ENCODE results near the gene CHN2. TPM values are rescaled to one million over a fixed set of nuclear protein-coding genes. Genes with fewer than 3 reads are reported as not detected.

Gene CHN2
- total RNA-seq, 2 donors from 2014 or later = 0.91 to 1.2 TPM

DNA sequence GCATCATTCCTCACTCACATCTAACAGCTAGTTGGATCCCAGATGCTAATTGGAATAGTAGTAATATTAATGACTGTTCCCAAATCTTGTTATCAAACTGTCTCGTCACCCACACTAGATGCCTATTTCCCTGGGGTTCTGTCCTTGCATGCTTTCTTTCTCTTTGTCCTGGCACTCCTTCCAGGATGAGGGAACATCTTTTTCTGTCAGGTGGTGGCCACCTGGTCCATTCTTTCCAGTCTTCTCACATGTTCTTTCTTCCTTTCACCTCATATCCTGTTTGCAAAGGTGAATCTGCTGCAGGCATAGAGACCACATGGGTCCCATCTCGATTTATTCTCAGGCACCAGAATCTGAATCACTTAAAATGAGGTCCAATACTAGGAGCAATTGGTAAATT is 126.0 kb downstream of the CHN2 start:
- Mint-ChIP-seq H3K27me3 (ENCODE audit: low read depth) (peaks cover 18% of the 10 kb centered on the region), H3K4me3 (no peak overlapping the region), H3K36me3 (ENCODE audit: insufficient read depth in 2 of 2) (no peaks in the 10 kb centered on the region), H3K27ac (no peak overlapping the region), H3K9me3 (no peaks in the 10 kb centered on the region), H3K4me1 (ENCODE audit: low read depth) (no peaks in the 10 kb centered on the region)
- DNase-seq = no peak
- ATAC-seq (replicated peaks in 1 of 2) = no peak

DNA sequence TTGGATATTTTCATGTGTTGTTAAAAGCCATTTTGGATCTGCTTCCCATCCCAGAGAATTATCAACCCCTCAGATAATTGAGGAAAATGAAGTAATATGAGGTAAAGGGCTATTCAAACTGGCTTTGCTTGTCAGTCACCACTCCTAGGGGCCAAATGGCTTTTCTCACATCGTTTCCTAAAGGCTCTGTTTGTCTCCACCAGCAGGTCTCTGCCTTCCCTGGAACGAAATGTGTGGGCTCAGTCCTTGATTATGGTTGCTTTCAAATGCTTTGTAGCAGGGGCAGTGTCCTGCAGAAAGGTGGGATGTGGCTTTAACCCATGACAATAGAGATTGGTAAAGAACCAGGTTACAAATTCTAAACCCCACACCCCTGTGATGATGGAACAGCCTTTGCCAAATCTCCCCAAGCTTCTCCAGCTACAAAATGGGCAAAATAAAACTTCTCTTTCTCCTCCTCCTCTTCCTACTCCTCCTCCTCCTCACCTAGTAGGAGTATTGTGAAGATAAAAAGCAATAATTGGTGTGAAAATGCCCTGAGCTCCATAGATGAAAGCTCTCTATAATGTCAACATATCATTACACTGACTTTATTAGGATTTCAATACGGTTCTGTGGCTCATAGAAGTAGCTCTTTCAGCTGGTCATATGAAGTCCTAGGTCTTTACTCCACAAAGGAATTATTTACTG is 127.6 kb downstream of the CHN2 start:
- Mint-ChIP-seq H3K4me3 (no peak overlapping the region), H3K27me3 (ENCODE audit: low read depth) (peaks cover 13% of the 10 kb centered on the region), H3K27ac (no peak overlapping the region), H3K4me1 (ENCODE audit: low read depth) (no peaks in the 10 kb centered on the region), H3K36me3 (ENCODE audit: insufficient read depth in 2 of 2) (no peaks in the 10 kb centered on the region), H3K9me3 (no peaks in the 10 kb centered on the region)
- ATAC-seq (replicated peaks in 1 of 2) (no peak), DNase-seq (no peak)

DNA sequence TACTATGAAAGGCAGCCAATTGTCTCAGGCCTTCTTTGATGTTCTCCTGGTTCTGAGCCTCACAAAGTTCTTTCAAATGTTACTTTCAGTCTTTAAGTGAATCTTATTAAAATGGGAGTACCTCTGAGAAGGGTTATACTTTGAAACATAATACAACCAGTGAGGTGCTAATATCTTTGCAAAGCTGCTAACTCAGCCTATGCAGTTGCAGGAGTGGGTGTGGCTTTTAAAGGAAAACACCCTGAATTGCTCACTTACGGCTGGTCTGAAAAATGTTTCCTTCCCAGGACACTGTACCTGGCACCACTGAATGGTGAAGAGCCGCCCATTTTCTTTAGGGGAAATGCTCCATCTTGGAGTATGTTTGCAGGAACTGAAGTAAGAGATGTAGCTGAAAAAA is 130.9 kb downstream of the CHN2 start:
- no peak overlapping the region for H3K4me3 Mint-ChIP-seq
- peaks cover 0 to 4% of the 10 kb centered on the region in 2 donors for H3K36me3 Mint-ChIP-seq (ENCODE audit: insufficient read depth in 2 of 2)
- no peaks in the 10 kb centered on the region for H3K9me3 Mint-ChIP-seq
- H3K27ac Mint-ChIP-seq = no peak overlapping the region
- ATAC-seq (replicated peaks in 1 of 2) = no peak
- peaks cover 10% of the 10 kb centered on the region for H3K4me1 Mint-ChIP-seq (ENCODE audit: low read depth)
- peaks cover 10% of the 10 kb centered on the region for H3K27me3 Mint-ChIP-seq (ENCODE audit: low read depth)
- no peak for DNase-seq

DNA sequence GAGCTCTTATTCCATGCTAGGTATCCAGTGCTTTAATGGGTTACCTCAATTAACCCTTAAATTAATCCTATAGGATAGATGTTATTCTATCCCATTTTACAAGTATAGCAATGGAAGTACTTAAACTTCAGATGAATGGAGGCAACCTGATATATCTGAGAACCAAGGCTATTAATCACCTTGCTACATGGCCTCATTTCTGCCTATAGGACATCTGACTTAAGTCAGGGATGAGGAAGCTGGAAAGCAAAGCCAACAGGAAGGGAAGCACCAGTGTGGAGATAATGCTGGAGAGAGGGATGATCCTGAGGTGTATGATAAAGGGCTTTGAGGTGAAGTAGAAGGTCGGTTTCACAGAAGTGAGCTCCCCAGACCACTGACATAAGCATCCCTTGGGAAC is 132.3 kb downstream of the CHN2 start:
- no peak overlapping the region for H3K27ac Mint-ChIP-seq
- DNase-seq (no peak), ATAC-seq (replicated peaks in 1 of 2) (no peak)
- H3K4me1 Mint-ChIP-seq (ENCODE audit: low read depth) = peaks cover 12% of the 10 kb centered on the region
- peaks cover 21% of the 10 kb centered on the region for H3K27me3 Mint-ChIP-seq (ENCODE audit: low read depth)
- H3K9me3 Mint-ChIP-seq = no peaks in the 10 kb centered on the region
- H3K36me3 Mint-ChIP-seq (ENCODE audit: insufficient read depth in 2 of 2) = peaks cover 0 to 7% of the 10 kb centered on the region in 2 donors
- H3K4me3 Mint-ChIP-seq = no peak overlapping the region

DNA sequence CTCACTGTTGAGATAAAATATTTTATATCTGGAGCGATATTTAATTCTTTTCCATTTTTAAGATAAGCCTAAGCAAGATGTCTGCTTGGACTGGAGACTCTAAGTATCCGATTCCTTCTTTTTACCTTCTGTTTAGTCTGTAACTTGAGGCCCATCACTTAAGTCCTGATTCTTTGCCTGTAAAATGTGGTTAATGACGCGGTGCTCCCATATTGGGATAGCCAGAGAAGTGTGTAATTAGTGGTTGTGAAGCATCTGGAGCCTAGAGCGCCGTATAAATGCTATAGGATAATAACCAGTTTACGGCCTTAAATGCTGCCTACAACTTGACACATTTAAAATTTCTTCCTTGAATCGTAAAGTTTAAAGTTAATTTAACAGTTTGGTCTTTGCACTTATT is 132.9 kb downstream of the CHN2 start:
- no peaks in the 10 kb centered on the region for H3K9me3 Mint-ChIP-seq

DNA sequence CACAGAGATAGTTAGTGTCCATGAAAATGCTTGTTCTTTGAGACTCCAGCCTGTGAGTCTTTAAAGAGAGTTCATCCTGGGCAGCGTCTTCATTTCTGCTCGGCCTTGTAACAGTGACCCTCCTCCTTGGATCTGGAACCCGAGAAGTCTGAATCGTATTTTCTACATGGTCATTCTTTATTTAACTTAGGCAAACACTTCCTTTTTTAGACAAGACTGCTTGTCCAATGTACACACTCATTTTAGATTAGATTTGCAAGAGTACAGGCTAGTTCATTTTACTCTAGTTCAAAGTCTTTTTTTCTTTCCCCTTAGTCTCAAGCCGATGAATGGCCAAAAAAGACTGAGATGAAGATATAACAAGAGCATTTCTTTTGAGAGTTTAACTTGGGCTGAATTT is 133.5 kb downstream of the CHN2 start:
- ATAC-seq (replicated peaks in 1 of 2) (no peak), DNase-seq (no peak)

More for the DNA sequence above, 132.9 kb downstream of the CHN2 start:
- H3K4me1 Mint-ChIP-seq (ENCODE audit: low read depth) = peaks cover 12% of the 10 kb centered on the region
- H3K4me3 Mint-ChIP-seq = no peak overlapping the region
- no peak overlapping the region for H3K27ac Mint-ChIP-seq
- peaks cover 0 to 7% of the 10 kb centered on the region in 2 donors for H3K36me3 Mint-ChIP-seq (ENCODE audit: insufficient read depth in 2 of 2)
- DNase-seq = no peak
- ATAC-seq (replicated peaks in 1 of 2) = no peak
- peaks cover 17% of the 10 kb centered on the region for H3K27me3 Mint-ChIP-seq (ENCODE audit: low read depth)

DNA sequence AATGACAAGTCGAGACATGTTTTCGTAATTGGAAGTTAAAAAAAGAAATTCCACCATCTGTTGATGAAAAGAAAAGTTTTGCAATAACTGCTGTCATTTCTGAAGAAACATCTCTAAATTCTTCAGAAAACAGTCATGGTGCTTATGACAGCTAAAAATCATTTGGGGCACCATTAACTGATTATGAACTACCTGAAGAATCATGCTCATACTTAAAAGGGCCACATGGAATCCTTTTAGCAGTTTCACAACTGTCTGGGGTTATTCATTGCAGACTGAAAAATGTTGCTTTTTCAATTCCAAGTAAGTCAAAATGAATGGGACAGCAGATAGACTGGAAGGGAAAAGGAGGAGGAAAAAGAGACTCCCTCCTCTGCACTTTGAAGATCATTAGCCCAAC is 134.2 kb downstream of the CHN2 start:
- DNase-seq = no peak
- Mint-ChIP-seq H3K9me3 (no peaks in the 10 kb centered on the region), H3K36me3 (ENCODE audit: insufficient read depth in 2 of 2) (peaks cover 0 to 7% of the 10 kb centered on the region in 2 donors), H3K27me3 (ENCODE audit: low read depth) (peaks cover 22% of the 10 kb centered on the region), H3K4me1 (ENCODE audit: low read depth) (peaks cover 12% of the 10 kb centered on the region), H3K4me3 (no peak overlapping the region), H3K27ac (no peak overlapping the region)
- no peak for ATAC-seq (replicated peaks in 1 of 2)

More for the DNA sequence above, 133.5 kb downstream of the CHN2 start:
- Mint-ChIP-seq H3K4me1 (ENCODE audit: low read depth) (peaks cover 12% of the 10 kb centered on the region), H3K27me3 (ENCODE audit: low read depth) (peaks cover 21% of the 10 kb centered on the region), H3K9me3 (no peaks in the 10 kb centered on the region), H3K4me3 (no peak overlapping the region), H3K36me3 (ENCODE audit: insufficient read depth in 2 of 2) (peaks cover 0 to 7% of the 10 kb centered on the region in 2 donors), H3K27ac (no peak overlapping the region)

DNA sequence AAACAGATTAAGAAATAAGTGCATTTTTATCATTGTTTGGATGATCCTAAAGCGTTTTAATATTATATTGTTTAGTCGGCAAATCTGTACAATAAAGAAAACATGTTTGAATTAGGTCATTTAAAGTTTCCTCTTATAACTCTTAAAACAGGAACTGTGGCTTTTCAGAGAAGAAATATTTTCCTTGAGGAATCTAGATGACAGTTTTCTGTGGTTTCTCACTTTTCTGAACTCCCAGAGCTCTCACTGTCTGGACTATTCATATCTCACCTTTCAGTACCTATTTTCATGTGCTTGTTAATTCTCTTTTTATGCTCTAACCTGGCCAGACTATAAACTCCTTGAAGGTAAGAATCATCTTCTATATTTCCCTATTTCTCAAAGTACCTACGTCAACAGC is 135.1 kb downstream of the CHN2 start:
- peaks cover 0 to 7% of the 10 kb centered on the region in 2 donors for H3K36me3 Mint-ChIP-seq (ENCODE audit: insufficient read depth in 2 of 2)
- DNase-seq (no peak), ATAC-seq (replicated peaks in 1 of 2) (no peak)
- peaks cover 22% of the 10 kb centered on the region for H3K27me3 Mint-ChIP-seq (ENCODE audit: low read depth)
- H3K4me3 Mint-ChIP-seq = no peak overlapping the region
- peaks cover 12% of the 10 kb centered on the region for H3K4me1 Mint-ChIP-seq (ENCODE audit: low read depth)
- H3K27ac Mint-ChIP-seq = no peak overlapping the region
- H3K9me3 Mint-ChIP-seq = no peaks in the 10 kb centered on the region

DNA sequence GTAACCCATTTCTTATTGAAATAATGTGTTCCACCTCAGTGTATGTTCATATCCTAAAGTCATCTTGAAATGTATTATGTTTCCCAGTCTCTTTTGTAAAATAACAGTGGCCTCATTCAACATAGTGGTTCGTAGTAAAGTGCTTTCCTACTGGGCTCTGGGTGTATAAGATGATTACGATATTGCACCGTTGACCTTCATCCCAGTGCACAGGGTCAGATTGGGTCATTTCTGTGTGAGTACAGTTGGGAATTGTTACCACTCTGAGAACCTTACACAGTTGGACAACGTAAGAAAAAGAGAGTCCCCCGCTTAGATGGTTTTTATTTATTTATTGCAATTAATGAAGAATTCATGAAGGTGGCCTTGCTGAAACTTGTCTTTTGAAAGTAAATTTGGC is 135.6 kb downstream of the CHN2 start:
- no peaks in the 10 kb centered on the region for H3K9me3 Mint-ChIP-seq

DNA sequence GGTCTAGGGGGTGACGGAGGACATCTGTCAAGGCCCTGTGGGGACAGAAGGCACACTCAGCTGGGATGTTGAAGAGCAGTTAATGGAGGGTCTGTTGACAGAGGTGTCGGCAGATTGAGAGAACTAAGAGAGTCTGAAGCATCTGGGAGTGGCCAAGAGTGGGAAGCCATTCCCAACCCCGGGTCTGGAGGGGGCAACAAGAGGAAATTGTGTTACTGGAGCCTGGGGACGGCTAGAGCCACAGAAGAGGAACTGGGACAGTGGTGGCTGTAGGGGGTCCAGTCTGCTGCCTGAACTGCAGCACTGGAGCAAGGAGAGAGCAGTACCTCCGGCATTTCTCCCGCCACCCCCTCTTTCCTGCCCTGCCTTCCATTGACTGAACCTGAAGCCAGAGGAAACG is 136.6 kb downstream of the CHN2 start:
- peaks cover 0 to 7% of the 10 kb centered on the region in 2 donors for H3K36me3 Mint-ChIP-seq (ENCODE audit: insufficient read depth in 2 of 2)
- ATAC-seq (replicated peaks in 1 of 2) (no peak), DNase-seq (no peak)
- no peaks in the 10 kb centered on the region for H3K9me3 Mint-ChIP-seq
- H3K27me3 Mint-ChIP-seq (ENCODE audit: low read depth) = peaks cover 22% of the 10 kb centered on the region
- H3K4me3 Mint-ChIP-seq = no peak overlapping the region
- no peak overlapping the region for H3K27ac Mint-ChIP-seq
- peaks cover 12% of the 10 kb centered on the region for H3K4me1 Mint-ChIP-seq (ENCODE audit: low read depth)

More for the DNA sequence above, 135.6 kb downstream of the CHN2 start:
- ATAC-seq (replicated peaks in 1 of 2) (no peak), DNase-seq (no peak)
- Mint-ChIP-seq H3K4me1 (ENCODE audit: low read depth) (peaks cover 12% of the 10 kb centered on the region), H3K27me3 (ENCODE audit: low read depth) (peaks cover 22% of the 10 kb centered on the region), H3K4me3 (no peak overlapping the region), H3K36me3 (ENCODE audit: insufficient read depth in 2 of 2) (peaks cover 0 to 7% of the 10 kb centered on the region in 2 donors), H3K27ac (no peak overlapping the region)

DNA sequence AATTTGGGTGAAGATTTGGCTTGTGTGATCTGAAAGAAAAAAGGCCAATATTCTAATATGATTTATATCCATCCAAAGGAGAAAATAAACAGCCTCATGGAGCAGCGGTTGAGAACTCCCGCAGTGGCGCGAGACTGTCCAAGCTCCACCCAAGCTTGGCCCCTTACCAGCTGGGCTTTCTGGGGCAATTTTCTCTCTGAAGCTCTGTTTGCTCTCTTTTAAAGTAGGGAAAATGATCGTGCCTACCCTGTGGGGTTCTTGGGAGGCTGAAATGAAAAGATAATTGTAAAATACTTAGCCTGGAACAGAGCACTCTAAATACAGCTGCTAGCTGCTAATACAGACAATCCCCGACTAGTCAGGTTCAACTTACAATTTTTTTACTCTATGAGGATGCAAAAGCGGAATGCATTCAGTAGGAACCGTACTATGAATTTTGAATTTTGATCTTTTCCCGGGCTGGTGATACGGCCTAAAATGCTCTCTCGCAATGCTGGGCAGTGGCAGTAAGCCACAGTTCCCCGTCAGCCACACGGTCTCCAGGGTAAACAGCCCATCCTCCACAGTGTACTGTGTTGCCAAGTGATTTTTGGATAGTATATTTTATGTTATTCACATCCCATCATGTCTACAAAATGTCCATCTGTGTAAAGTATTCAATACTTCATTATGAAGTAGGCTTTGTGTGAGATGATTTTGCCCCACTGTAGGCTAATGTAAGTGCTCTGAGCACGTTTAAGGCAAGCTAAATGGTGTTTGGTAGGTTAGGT is 137.7 kb downstream of the CHN2 start:
- no peak for DNase-seq
- ATAC-seq (replicated peaks in 1 of 2) = no peak
- Mint-ChIP-seq H3K4me1 (ENCODE audit: low read depth) (peaks cover 23% of the 10 kb centered on the region), H3K27me3 (ENCODE audit: low read depth) (peaks cover 22% of the 10 kb centered on the region), H3K4me3 (no peak overlapping the region), H3K9me3 (no peaks in the 10 kb centered on the region), H3K27ac (no peak overlapping the region), H3K36me3 (ENCODE audit: insufficient read depth in 2 of 2) (peaks cover 0 to 7% of the 10 kb centered on the region in 2 donors)

DNA sequence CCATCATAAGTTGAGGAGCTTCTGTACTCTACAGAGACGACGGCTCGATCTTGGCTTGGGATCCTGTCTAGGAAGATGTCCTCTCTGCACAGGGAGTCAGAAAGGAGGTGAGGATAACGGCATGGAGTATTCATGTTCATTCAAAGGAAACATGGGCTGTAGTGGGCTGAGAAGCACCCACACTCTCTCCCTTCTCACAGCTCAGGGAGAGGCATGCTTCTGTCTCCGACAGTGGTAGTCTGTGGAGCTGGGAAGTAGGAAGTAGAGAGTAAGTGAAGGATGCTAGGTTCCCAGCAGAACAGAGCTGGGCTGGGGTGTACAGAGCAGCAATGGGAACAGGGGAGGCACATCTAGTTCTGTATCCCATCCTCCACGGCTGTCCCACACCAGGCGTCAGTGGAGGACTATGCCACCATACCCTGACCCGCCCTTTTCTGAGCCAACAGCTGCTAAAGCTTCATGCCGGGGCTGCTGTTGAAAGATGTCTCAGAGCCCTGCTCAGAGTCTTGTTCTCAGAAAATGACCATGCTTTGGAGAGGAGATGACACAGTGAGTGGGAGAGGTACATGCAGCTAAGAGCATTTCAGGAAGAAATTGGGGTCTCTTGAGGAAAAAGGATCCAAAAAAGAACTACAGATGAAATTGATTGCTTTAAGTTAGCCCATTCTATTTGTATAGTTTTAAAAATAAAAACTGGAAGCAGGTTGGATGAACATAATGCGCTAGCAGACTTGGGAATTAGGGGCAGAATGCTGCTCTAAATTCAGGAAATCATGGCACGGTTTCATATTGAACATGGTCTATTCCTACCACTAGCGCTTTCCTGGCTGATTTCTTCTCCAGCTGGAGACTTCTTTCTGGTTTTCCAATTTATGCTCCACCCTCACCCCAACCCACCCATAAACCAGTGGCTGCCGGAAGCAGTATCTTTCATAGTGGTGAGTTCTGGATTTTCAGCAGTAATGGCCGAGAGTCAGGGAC is 138.6 kb downstream of the CHN2 start:
- Mint-ChIP-seq H3K27ac (no peak overlapping the region), H3K4me1 (ENCODE audit: low read depth) (peaks cover 32% of the 10 kb centered on the region), H3K36me3 (ENCODE audit: insufficient read depth in 2 of 2) (peaks cover 0 to 7% of the 10 kb centered on the region in 2 donors), H3K9me3 (no peaks in the 10 kb centered on the region), H3K4me3 (no peak overlapping the region), H3K27me3 (ENCODE audit: low read depth) (peaks cover 22% of the 10 kb centered on the region)
- DNase-seq (no peak), ATAC-seq (replicated peaks in 1 of 2) (no peak)
